Gastrocnemius medialis (tissue), 4 donors: Measurements from ENCODE around the gene STRADA. TPM values are rescaled to one million over a fixed set of nuclear protein-coding genes. Genes with fewer than 3 reads are reported as not detected.

Experiments used
- ATAC-seq, 2 donors: fragments of 150-250 bp; one replicate each; pipeline ENCODE4 v1.9.1; 2016
- DNase-seq, 2 donors: peaks; one replicate each; pipeline ENCODE4 v3.0.0-alpha.2; 2019
- H3K27ac ChIP-seq, 4 donors: fragments of 200-600 bp; sonication (generic); 1 replicate in 1 of 4; 2 replicates in 3 of 4; pipeline ENCODE4 v1.5.1; 2016 to 2018; ENCODE audit warnings: mild to moderate bottlenecking in 2 of 4, moderate library complexity in 1 of 4
- H3K27me3 ChIP-seq, 3 donors: fragments of 200-600 bp; sonication (generic) in 2 of 3; 1 replicate in 1 of 3; 2 replicates in 2 of 3; pipeline versions ENCODE4 v1.5.1 to v1.6.0; 2016 to 2019; ENCODE audit warnings: mild to moderate bottlenecking in 1 of 3, moderate library complexity in 1 of 3
- H3K36me3 ChIP-seq, 2 donors: fragments of 200-600 bp; sonication (generic) in 1 of 2; one replicate each; pipeline ENCODE4 v1.5.1; 2017 to 2018
- H3K4me1 ChIP-seq, 2 donors: fragments of 200-600 bp; sonication (generic) in 1 of 2; one replicate each; pipeline ENCODE4 v1.5.1; 2016 to 2017; ENCODE audit warnings: mild to moderate bottlenecking in 2 of 2
- H3K4me3 ChIP-seq, 4 donors: fragments of 200-600 bp; sonication (generic) in 3 of 4; 1 replicate in 1 of 4; 2 replicates in 3 of 4; pipeline ENCODE4 v1.5.1; 2016 to 2019; ENCODE audit warnings: mild to moderate bottlenecking in 2 of 4
- H3K9me3 ChIP-seq, 3 donors: fragments of 200-600 bp; sonication (generic) in 2 of 3; 1 replicate in 1 of 3; 2 replicates in 2 of 3; pipeline ENCODE4 v1.5.1; 2016 to 2019
- CTCF ChIP-seq, 5 experiments: fragments of 450-650 bp in 3 of 5; fragments of 200-600 bp in 2 of 5; sonication (generic) in 2 of 5; IDR thresholded peaks in 4 of 5; conservative IDR thresholded peaks in 1 of 5; 1 replicate in 4 of 5; 2 replicates in 1 of 5; pipeline ENCODE4 v1.5.1; 2016 to 2019; ENCODE audit warnings: antibody characterized with exemption in 5 of 5, mild to moderate bottlenecking in 3 of 5, moderate library complexity in 3 of 5
- POLR2A ChIP-seq, 2 donors: fragments of 450-650 bp; IDR thresholded peaks; one replicate each; pipeline ENCODE4 v1.6.1; 2017; ENCODE audit warnings: antibody characterized with exemption in 2 of 2, mild to moderate bottlenecking in 2 of 2, moderate library complexity in 2 of 2
- in situ Hi-C, 4 donors: fragments of 200-750 bp; cut with MboI; loops; one replicate each; pipeline versions ENCODE4 v1.15.0 to v1.8.0; 2017; ENCODE audit warnings: low sequenced_read_pairs in 4 of 4
- intact Hi-C: fragments of 100-400 bp; cut with DNase I; formaldehyde crosslinking; loops from one replicate; pipeline ENCODE4 v1.15.1; 2023; ENCODE audit warnings: low total_unique reads
- total RNA-seq, 4 donors: library from RNA; depleted of rRNA; stranded (reverse); fragments of >200 nt; gene quantifications; one replicate each; pipeline versions ENCODE4 v1.1.0 to v1.2.3, GENCODE V29; 2016

STRADA gene
- total RNA-seq, 4 donors from 2014 or later: 7.5 to 15.0 (median 8.6) TPM

DNA sequence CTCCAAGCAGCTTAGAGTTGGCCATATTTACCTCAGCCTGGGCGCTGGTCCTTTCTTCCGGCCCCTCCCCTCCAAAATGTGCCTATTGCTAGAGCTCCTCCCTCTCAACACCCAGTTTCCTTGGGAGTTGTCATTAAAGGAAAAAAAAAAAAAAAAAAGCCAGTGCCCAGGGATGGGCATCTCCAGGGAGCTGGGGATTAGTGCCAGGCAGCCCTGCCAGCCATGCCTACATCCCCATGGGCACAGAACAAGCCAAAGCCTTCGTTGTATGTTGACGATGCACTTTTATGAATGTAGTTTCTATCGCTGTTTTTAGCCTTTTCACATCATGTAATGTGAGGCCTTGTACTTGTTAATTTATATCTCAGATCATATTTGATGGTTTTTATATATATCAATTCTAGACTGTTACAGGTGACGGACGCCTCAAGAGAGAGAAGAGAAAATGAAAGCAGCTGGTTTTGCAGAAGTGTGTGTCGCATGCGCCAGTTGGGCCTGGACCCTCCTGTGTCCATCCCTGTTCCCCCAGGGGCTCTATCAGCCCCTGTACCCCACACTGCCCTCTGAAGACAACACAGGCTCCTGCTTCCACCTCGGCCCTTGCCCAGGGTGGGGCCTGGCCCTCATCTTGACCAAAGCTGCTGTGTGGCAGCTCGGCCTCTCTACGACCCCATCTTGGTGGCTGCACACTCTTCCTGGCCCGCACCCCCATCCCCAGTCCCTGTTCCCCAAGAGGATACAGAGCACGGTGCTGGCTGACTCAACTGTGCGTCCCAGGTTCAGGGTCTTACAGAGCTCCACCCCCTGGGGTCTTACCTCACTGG lies 46.4 kb downstream of the STRADA start:
- no peak for ATAC-seq
- H3K4me1 ChIP-seq: peaks cover 6 to 15% of the 10 kb centered on the region in 2 donors
- H3K36me3 ChIP-seq: peaks cover 0 to 43% of the 10 kb centered on the region in 2 donors
- in situ Hi-C loops (no loop called here), intact Hi-C loops (loop anchor here (5.0 kb wide), 2 partner anchors 73 to 268 kb away; partner anchors contain the start of gene MAP3K3)
- TF ChIP-seq POLR2A (IDR thresholded peaks at IDR 0.05) (no peak), CTCF (IDR thresholded peaks at IDR 0.05 in 4 of 5, conservative IDR thresholded peaks at IDR 0.05 in 1 of 5) (no peak)
- H3K4me3 ChIP-seq: no peak overlapping the region
- H3K9me3 ChIP-seq: no peaks in the 10 kb centered on the region
- peaks cover 5 to 11% (median 10%) of the 10 kb centered on the region in 3 donors for H3K27me3 ChIP-seq
- H3K27ac ChIP-seq: no peak overlapping the region
- DNase-seq: no peak

GRCh38 chr17:63694229-63694949 lies 47.2 kb downstream of the STRADA start:
- Histone ChIP-seq H3K9me3 (no peaks in the 10 kb centered on the region), H3K36me3 (peaks cover 0 to 51% of the 10 kb centered on the region in 2 donors), H3K4me3 (no peak overlapping the region), H3K27me3 (peaks cover 4 to 11% (median 10%) of the 10 kb centered on the region in 3 donors), H3K27ac (no peak overlapping the region), H3K4me1 (peaks cover 6 to 15% of the 10 kb centered on the region in 2 donors)
- no peak for ATAC-seq
- in situ Hi-C loops (no loop called here), intact Hi-C loops (no loop called here)
- TF ChIP-seq CTCF (IDR thresholded peaks at IDR 0.05 in 4 of 5, conservative IDR thresholded peaks at IDR 0.05 in 1 of 5) (no peak), POLR2A (IDR thresholded peaks at IDR 0.05) (no peak)
- DNase-seq: no peak

DNA sequence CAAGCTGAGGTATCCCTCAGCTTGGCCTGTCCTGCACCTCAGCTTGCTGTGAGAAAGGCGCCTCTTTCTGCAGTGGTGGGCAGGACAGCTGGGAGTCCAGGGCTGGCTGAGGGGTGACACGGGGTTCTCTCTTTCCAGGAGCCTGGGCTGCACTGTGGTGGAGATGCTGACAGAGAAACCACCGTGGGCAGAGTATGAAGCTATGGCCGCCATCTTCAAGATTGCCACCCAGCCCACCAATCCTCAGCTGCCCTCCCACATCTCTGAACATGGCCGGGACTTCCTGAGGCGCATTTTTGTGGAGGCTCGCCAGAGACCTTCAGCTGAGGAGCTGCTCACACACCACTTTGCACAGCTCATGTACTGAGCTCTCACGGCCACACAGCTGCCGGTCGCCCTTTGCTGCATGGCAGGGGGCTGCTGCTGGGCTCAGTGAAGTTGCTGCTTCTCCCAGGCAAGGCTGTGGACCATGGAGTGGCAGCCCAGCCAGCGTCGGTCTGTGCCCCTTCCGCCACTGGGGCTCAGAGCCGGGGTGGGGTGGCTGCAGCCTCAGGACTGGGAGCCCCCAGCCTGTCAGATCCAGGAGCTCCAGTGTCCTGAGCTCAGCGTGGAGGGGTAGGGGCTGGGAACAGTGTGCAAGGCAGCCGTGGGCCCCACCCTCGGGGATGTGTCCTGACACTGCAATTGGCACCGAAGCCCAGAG lies 48.0 kb downstream of the STRADA start:
- peaks cover 0 to 59% of the 10 kb centered on the region in 2 donors for H3K36me3 ChIP-seq
- in situ Hi-C loops: no loop called here
- intact Hi-C loops: no loop called here

More for the DNA sequence above, 48.0 kb downstream of the STRADA start:
- no peaks in the 10 kb centered on the region for H3K9me3 ChIP-seq
- ATAC-seq (no peak), DNase-seq (no peak)
- no peak overlapping the region for H3K4me3 ChIP-seq
- TF ChIP-seq POLR2A (IDR thresholded peaks at IDR 0.05) (no peak), CTCF (IDR thresholded peaks at IDR 0.05 in 4 of 5, conservative IDR thresholded peaks at IDR 0.05 in 1 of 5) (no peak)
- peaks cover 0 to 3% (median 3%) of the 10 kb centered on the region in 3 donors for H3K27me3 ChIP-seq
- peaks cover 0 to 6% of the 10 kb centered on the region in 2 donors for H3K4me1 ChIP-seq
- no peak overlapping the region for H3K27ac ChIP-seq
